ENCODE measurements around the gene MLLT6. TPM values are rescaled to one million over a fixed set of nuclear protein-coding genes. Genes with fewer than 3 reads are reported as not detected.

The MLLT6 gene
- total and polyA plus RNA-seq, 2 of the 4 experiments (the other 2 are of a cell fraction): 7.2 to 21.2 TPM

- Histone ChIP-seq H3K4me1 (ENCODE audit: control insufficient read depth, insufficient read depth, low read length) (no peaks in the 10 kb centered on the region), H2AK9ac (replicated peaks; ENCODE audit: low read depth, low read length, poor library complexity) (peak overlapping the region; percentile 37), H3K9me1 (ENCODE audit: insufficient read depth, low read length) (no peaks in the 10 kb centered on the region), H3K79me1 (ENCODE audit: low read depth in 1 of 2, low read length in 2 of 2) (no peaks in the 10 kb centered on the region), H2BK120ac (ENCODE audit: low read depth, low read length) (no peak overlapping the region), H4K5ac (ENCODE audit: low read depth, low read length) (no peak overlapping the region), H4K20me1 (ENCODE audit: insufficient read depth, low read length) (0 out of 2 replicates have a peak, but pooled peaks cover 4% of the 10 kb centered on the region), H2AFZ (replicated peaks; ENCODE audit: low read length, poor library complexity) (no peak overlapping the region), H3K23ac (ENCODE audit: low read depth, low read length) (no peak overlapping the region), H3K9me3 (ENCODE audit: control insufficient read depth, insufficient read depth, low read length) (no peaks in the 10 kb centered on the region), H3K4me3 (ENCODE audit: insufficient read depth, low read depth, low read length) (no peak overlapping the region), H3K27me3 (ENCODE audit: control insufficient read depth, insufficient read depth, low read length) (peaks cover 66% of the 10 kb centered on the region), H3K4ac (ENCODE audit: low read depth, low read length) (no peak overlapping the region), H3K4me2 (ENCODE audit: low read depth, low read length) (no peak overlapping the region), H3K27ac (ENCODE audit: insufficient read depth, low read length) (no peak overlapping the region), H2AK5ac (ENCODE audit: low read depth, low read length) (no peak overlapping the region), H3K9ac (ENCODE audit: low read depth, low read length) (no peak overlapping the region), H4K8ac (ENCODE audit: low read depth in 2 of 2, low read length in 2 of 2) (no peak overlapping the region), H2BK15ac (ENCODE audit: low read depth, low read length) (no peak overlapping the region), H3K56ac (ENCODE audit: extremely low read depth, insufficient read depth, low read length) (no peak overlapping the region), H4K91ac (ENCODE audit: insufficient read depth, low read depth, low read length) (no peak overlapping the region), H3K18ac (ENCODE audit: low read depth, low read length) (no peak overlapping the region), H3K36me3 (ENCODE audit: control insufficient read depth, insufficient read depth, low read length) (no peaks in the 10 kb centered on the region), H2BK5ac (ENCODE audit: low read depth, low read length, poor library complexity, severe bottlenecking) (no peak overlapping the region), H2BK20ac (ENCODE audit: low read depth, low read length) (no peak overlapping the region), H3K14ac (replicated peaks; ENCODE audit: low read depth, low read length) (no peak overlapping the region)
- POLR2A ChIA-PET (ENCODE audit: unreplicated experiment): no interaction called here
- intact Hi-C loops (cut with micrococcal nuclease) (loop anchor here (5.0 kb wide), 2 partner anchors 157 to 227 kb away; no protein-coding TSS in a partner anchor), dilution Hi-C loops (cut with HindIII; ENCODE audit: low sequenced_read_pairs, unreplicated experiment) (no loop called here), in situ Hi-C loops (cut with MboI; ENCODE audit: low sequenced_read_pairs) (loop anchor here (10.0 kb wide), 2 partner anchors 105 to 315 kb away; partner anchors contain the start of gene SOCS7)
- no TSS peak for BruUV-seq (replicated peaks)
- no peak for TF ChIP-seq MXI1 (IDR thresholded peaks at IDR 0.05; ENCODE audit: borderline replicate concordance, low read depth, low read length)
- TF ChIP-seq NFE2L2 (IDR thresholded peaks at IDR 0.05; ENCODE audit: low read depth, low read length): no peak
- TF ChIP-seq BHLHE40 (IDR thresholded peaks at IDR 0.05; ENCODE audit: low read depth, low read length): no peak
- no peak for TF ChIP-seq FOS (IDR thresholded peaks at IDR 0.05; ENCODE audit: low read depth, low read length)
- TF ChIP-seq USF2 (IDR thresholded peaks at IDR 0.05; ENCODE audit: low read depth, low read length): no peak
- no peak for TF ChIP-seq CTCF (conservative IDR thresholded peaks at IDR 0.05; ENCODE audit: low read depth, low read length)
- ATAC-seq (ENCODE audit: low read depth): no peak
- no peak for DNase-seq
- CTCF ChIA-PET: interaction anchor here (0.9 kb wide), 1 partner anchor 111 kb away, joined by 4 read pairs; no protein-coding TSS in a partner anchor
- 14% methylated on average over 4 of the region's 6 CpGs; no CpG with 5 or more reads in 1 of the 2 experiments for WGBS, 2 experiments (ENCODE audit: extremely low coverage in 2 of 2, insufficient read length in 1 of 2)
Measured at GRCh38 chr17:38669520-38669919, 35.6 kb upstream of the MLLT6 start.
